Left ventricle myocardium superior (tissue), 1 donor: ENCODE results near the gene SPHK2. TPM values are rescaled to one million over a fixed set of nuclear protein-coding genes. Genes with fewer than 3 reads are reported as not detected.
A peak's percentile ranks its signal among the peaks of the same experiment; 100 is the strongest.
"Not testable (repeated sequence)": the region's sequence is repeated elsewhere in the genome, so short reads cannot be mapped to it uniquely, and the experiment has no call there.

Experiments used
- ATAC-seq: fragments of 200-7000 bp; cut with Tn5 transposase; one replicate; pipeline ENCODE4 v1.9.1; 2020; ENCODE audit warnings: mild to moderate bottlenecking, moderate library complexity
- DNase-seq: peaks from one replicate; pipeline ENCODE4 v3.0.0-alpha.2; 2020
- intact Hi-C: fragments of 100-400 bp; cut with micrococcal nuclease; formaldehyde crosslinking; loops from one replicate; pipeline ENCODE4 v1.11.0; 2022
- total RNA-seq: library from RNA; stranded (reverse); fragmentation: NEBNext Ultra II Directional; extraction: Animal tissue kit (Norgen Biotek cat#: 25700); gene quantifications from one replicate; pipeline ENCODE4 v1.2.1, GENCODE V29; 2021
- donor health status: DM: no; HTN: yes; CAD: no; lungs with severe emphysema.

Gene SPHK2
- total RNA-seq, 1 donor from 2014 or later = 7.2 TPM

DNA sequence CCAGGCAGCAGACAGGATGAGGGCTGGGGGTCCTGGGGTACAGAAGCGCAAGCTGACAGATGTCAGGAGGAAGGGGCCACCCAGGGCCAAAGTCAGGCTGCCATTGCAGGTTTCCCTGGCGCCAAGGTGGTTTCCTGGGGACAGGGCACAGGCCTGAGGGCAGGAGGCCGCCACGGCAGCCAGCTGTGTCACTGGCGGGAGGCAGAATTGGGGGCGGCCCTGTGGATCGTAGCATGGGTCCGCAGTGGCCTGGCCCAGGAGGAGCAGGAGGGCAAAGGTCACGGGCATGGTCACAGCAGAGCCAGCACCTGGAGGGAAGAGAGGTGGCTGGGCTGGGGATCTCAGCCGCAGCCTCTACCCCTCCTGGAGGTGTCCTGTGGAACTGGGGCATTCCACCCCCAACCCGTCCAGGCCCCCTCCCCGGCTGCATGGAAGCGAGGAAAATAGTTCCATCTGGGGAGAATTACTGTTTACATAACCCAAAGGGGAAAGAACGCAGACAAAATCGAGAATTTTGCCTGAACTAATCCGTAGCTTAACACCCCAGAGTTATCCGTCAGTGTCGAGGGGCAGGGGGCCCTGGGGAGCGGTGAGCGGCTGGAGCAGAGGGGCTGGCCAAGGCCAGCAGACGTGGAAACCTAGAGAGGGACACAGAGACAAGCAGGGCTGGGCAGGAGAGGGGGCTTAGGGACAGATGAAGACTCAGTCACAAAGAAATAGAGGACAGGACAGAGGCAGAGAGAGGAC lies 51.6 kb downstream of the SPHK2 start:
- DNase-seq (no peak), ATAC-seq (no peak)
- intact Hi-C loops = no loop called here

DNA sequence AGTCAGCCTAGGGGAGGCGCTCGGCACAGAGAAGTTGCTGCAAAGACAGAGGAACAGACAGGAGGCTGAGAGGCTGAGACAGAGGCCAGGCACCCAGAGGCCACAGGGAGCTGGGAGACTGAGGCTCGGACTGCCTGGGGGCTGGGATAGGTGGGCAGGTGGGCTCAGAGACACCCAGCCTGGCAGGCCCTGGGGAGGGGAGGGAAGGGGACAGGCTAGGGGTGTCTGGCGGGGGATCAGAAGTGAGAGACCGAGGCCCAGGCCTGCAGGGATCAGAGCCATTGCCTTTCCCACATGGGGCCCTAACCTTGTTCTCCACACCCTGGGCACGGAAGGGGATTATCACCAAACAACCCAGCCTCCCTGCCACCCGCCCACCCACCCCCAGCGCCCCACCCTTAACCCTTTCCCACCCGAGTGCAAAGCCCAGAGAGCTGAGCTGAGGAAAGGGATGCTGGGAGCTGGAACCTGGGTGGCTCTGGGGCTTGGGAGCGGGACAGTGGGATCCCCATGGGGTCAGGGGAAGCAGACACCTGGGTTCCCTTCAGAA lies 52.2 kb downstream of the SPHK2 start:
- intact Hi-C loops = no loop called here
- no peak for DNase-seq
- ATAC-seq = no peak

DNA sequence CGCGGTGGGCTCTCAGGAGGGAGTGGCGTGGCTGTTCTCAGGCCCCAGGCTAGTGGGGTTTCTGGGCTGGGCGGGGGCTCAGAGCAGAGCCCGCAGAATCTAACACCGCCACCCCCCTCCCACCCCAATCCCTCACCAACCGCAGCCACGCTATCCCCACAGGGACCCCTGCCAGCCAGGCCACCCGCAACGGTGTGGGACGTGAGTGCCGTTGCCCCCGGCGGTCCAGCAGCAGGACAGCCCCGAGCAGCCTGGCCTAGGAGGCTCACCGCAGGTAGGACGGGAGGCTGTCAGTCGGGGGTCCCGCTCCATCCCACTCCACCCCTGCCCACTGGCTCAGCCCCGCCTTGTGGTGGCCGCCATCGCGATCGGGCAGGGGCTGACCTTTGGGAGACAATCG lies 53.7 kb downstream of the SPHK2 start, which contains the start of gene NTN5:
NTN5 (minus strand) TSS at position 24 of the 400 bp plus-strand sequence. CDS start 2,031 bp downstream, outside the sequence.
- DNase-seq (no peak), ATAC-seq (no peak)
- intact Hi-C loops = no loop called here

DNA sequence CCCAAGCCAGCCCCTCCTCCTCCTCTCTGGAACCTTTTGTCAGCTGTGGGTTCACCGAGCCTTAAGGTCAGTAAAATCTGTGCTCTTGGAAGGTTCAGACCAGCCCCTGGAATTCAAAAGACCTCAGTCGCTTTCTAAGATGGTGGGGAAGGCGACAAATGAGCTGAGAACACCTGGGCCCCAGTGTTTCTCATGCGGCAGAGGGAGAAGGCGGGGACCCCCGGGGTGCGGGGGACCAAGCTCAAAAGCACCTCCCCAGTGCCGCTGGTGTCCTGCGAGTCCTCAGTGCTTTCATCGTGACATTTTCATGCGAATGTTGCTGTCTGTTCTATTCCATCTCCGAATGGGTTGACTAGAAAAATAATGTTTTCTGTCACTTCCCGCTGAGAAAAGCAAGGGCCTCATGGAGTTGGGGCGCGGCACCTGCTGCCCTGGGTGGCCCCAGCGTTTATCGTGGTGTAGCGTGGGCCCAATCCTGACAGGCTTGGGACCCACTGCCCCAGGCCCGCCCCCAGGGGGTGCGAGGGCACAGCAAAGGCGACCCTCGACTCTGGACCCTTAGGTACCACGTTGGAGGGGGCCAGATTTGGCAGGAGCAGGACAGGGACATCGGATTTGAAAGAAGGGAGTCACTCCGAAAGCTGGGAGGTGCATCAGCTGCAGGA lies 54.3 kb downstream of the SPHK2 start:
- DNase-seq (no peak), ATAC-seq (no peak)
- intact Hi-C loops = no loop called here

DNA sequence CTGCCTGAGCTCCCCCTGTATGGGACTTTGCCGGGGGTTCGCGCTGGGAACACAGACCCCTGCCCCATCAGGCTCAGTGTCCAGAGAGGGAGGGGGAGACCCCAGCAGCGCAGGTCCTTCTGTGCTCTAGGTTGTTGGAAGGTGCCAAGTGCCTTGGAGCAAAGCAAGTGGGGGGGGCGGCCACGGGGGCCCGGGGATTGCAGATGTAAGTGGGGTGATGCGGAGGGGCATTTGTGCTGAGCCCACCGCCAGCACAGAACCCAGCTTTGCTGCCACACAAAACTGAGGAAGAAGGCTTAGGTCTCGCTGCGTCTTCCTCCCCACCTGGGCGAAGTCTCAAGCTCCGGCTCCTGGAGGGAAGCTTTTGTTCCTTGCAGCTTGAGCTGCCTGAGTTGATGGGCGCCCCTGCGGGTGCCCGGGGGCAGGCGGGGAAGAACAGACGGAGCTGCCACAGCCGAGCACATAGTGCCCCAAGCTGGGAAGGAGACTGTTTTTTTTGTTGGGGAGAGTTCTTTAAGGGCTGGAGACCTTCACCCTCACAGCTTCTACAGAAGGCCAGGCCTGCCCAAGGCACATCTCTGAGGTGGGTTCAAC lies 55.0 kb downstream of the SPHK2 start:
- no peak for ATAC-seq
- intact Hi-C loops = no loop called here
- no peak for DNase-seq

DNA sequence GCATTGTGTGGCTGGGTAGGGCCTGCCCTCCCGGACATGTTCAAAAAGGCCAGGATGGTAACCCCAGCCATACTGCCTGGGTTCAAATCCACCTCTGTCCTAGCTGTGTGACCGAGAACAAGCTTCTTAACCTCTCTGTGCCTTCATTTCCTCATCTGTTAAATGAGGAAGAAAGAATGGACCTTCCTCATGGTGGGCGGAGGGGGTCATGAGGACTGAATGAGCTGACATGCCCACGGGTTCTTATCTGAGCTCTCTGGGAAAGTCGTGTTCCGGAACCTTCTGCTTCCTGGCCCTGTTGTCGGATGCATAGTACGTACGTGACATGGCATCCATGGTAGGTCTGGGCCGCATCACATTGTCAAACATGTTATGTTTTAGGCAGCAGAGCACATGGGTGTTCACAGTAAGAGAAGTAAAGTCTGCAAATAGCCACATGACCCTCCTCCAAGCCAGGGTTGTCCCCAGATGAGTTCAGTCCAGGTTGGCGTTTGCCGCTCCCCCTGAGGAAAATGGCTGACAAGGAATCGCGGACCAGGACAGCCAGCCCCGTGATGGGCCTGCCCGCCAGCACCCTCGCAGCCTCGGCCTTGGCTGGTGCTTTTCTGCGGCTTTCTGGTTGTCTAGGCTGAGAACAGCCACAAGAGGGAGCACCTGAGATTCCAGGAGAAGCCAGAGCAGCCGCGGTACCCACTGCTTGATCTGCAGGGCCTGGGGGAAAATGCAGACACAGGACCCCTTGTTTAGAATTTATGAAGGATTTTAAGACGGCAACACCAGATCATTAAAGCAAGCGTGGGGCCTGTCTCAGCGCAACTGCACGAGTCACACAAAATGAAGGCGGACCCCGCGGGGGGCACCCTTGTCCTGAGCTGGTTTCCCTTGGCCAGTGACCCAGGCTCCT lies 55.9 kb downstream of the SPHK2 start:
- intact Hi-C loops = no loop called here
- ATAC-seq = peak; percentile 87
- DNase-seq = peak; percentile 84

DNA sequence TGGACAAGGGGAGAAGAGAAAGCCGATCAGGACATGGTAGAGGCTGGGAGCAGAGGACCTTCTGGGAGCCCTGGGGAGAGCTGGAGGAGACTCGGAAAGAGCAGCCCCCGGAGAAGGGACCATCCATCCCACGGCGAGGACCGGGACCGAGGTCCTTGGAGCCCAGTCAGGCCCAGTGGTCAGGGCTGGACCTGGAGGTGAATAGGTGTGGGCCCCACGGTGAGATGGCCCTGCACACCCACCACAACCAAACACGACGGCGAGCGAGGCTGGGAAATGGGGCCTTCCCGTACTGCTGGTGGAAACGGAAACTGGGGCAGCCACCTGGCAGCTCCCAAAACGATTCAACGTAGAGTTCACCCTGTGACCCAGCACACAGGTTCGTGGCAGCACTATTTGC lies 57.2 kb downstream of the SPHK2 start:
- DNase-seq (no peak), ATAC-seq (no peak)
- intact Hi-C loops = no loop called here

DNA sequence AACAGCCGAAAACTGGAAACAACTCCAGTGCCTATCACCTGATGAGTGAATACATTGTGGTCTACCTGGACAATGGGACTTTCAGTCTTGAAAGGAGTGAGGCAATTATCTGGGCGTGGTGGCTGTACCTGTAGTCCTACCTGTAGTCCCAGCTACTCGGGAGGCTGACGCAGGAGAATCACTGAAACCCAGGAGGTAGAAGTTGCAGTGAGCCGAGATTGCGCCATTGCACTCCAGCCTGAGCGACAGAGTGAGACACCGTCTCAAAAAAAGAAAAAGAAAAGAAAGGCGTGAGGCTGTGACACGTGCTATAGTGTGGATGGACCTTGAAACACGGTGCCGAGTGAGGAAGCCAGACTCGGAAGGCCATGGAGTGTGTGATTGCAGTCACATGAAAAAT lies 57.6 kb downstream of the SPHK2 start:
- DNase-seq (no peak), ATAC-seq (no peak)
- intact Hi-C loops = no loop called here

DNA sequence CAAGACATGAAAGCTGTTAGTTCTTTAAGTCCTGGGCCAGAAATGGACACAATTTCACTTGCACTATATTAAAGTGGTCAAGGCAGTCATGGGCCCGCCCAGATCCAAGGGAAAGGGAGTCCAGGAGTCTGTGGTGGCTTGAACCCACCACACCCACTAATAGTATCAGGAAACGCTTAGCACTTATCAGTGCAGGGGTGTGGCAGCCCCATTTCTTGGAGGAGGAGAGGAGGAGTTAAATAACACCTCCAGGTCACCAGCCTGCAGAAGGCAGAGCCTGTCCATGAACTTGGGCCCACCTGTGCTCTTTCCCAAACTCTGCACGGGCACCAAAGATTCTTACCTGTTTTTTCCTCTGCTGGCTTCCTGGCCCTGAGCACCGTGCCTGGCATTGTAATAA lies 58.9 kb downstream of the SPHK2 start:
- ATAC-seq (no peak), DNase-seq (no peak)
- intact Hi-C loops = no loop called here

DNA sequence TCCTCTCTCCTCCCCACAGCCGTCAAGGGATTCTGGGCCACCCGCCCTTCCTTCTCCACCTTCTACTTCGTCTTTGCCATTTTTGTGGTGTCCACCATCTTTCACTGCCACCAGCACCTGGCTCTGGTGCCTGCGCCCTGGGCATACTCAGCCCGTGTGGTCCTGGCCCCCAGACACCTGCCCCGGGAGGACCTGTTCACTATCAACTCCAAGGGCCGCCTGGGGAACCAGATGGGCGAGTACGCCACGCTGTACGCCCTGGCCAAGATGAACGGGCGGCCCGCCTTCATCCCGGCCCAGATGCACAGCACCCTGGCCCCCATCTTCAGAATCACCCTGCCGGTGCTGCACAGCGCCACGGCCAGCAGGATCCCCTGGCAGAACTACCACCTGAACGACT lies 60.7 kb downstream of the SPHK2 start:
- intact Hi-C loops, ATAC-seq, DNase-seq: not testable (repeated sequence)

Other genes starting within 250 kb of the SPHK2 start
- 79.4 TPM for gene KDELR1, start 228.0 kb upstream of the SPHK2 start, total RNA-seq
- gene GRIN2D, start 225.8 kb upstream of the SPHK2 start, total RNA-seq = 0.17 TPM
- gene GRWD1, start 173.5 kb upstream of the SPHK2 start, total RNA-seq = 15.7 TPM
- 0.35 TPM for gene KCNJ14, start 163.9 kb upstream of the SPHK2 start, total RNA-seq
- 33.4 TPM for gene CYTH2, start 150.1 kb upstream of the SPHK2 start, total RNA-seq
- 1.4 TPM for gene LMTK3, start 107.7 kb upstream of the SPHK2 start, total RNA-seq
- gene SULT2B1, start 67.3 kb upstream of the SPHK2 start, total RNA-seq = 0.35 TPM
- gene SPACA4, start 12.8 kb upstream of the SPHK2 start, total RNA-seq = not detected
- not detected for gene FAM83E, start 4.4 kb upstream of the SPHK2 start, total RNA-seq
- 554 TPM for gene RPL18, start 328 bp upstream of the SPHK2 start, total RNA-seq
- 22.8 TPM for gene DBP, start 17.9 kb downstream of the SPHK2 start, total RNA-seq
- 6.3 TPM for gene CA11, start 26.7 kb downstream of the SPHK2 start, total RNA-seq
- gene NTN5, start 53.5 kb downstream of the SPHK2 start, total RNA-seq = not detected
- not detected for gene FUT2, start 76.5 kb downstream of the SPHK2 start, total RNA-seq
- 3.0 TPM for gene MAMSTR, start 100.2 kb downstream of the SPHK2 start, total RNA-seq
- 13.7 TPM for gene RASIP1, start 121.1 kb downstream of the SPHK2 start, total RNA-seq
- 1.0 TPM for gene IZUMO1, start 127.4 kb downstream of the SPHK2 start, total RNA-seq
- gene FUT1, start 133.1 kb downstream of the SPHK2 start, total RNA-seq = 1.6 TPM
- gene FGF21, start 136.0 kb downstream of the SPHK2 start, total RNA-seq = not detected
- gene BCAT2, start 191.5 kb downstream of the SPHK2 start, total RNA-seq = 64.6 TPM
- gene HSD17B14, start 217.0 kb downstream of the SPHK2 start, total RNA-seq = 1.2 TPM
- 22.2 TPM for gene PLEKHA4, start 249.1 kb downstream of the SPHK2 start, total RNA-seq